HL-60/S4 treated with phorbol 12-myristate 13-acetate at 8.2 ng/mL for 4 days and 3 days (cell line): ENCODE data around the gene RCE1.

Experiments
- in situ Hi-C: fragments of 300-500 bp; cut with MboI; formaldehyde crosslinking; loops from 2 replicates; pipeline ENCODE4 v1.15.0; 2022; ENCODE audit warnings: low sequenced_read_pairs

RCE1 gene

GRCh38 chr11:66883016-66883965 lies 40.0 kb downstream of the RCE1 start:
- in situ Hi-C loops: no loop called here

DNA sequence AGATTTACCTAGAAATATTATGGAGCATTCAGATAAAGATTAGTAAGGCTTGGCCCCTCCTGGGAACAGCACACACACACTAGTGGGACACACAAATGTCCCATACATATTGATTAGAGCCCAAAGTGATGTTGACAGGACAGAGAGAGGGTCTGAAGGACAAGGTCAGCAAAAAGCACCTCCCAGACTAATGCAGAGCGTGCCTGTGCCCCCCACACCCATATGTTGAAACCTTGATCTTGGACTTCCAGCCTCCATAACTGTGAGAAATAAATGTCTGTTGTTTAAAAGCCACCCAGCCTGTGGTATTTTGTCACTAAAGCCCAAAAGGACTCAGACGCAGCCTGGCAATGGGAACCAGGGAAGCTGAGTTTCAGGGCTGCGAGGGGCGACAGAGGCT lies 41.2 kb downstream of the RCE1 start:
- in situ Hi-C loops: no loop called here

- in situ Hi-C loops: no loop called here
These were observed 42.2 kb downstream of the RCE1 start for GRCh38 chr11:66885469-66885868.

- in situ Hi-C loops: no loop called here
These were observed 42.8 kb downstream of the RCE1 start for GRCh38 chr11:66885950-66886440.

- in situ Hi-C loops: no loop called here
These were observed 43.5 kb downstream of the RCE1 start for GRCh38 chr11:66886671-66887221.

DNA sequence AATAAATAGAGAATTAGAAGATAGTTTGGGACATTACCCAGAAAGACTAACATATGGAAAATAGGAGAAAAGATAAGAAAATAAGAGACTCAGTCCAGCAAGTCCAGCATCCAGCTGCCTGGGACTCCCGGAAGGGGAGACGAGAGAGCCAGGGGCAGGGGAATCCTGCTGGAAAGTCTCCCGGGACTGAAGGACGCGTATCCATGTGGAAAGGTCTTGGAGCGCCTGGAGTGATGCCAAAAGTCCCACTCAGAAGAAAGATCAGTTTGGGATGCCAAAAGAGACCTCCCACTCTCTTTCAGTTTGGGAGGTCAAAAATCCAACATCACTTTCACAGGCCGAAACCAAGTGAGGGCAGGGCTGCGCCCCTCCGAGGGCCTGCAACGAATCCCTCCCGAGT lies 44.3 kb downstream of the RCE1 start:
- in situ Hi-C loops: no loop called here

- in situ Hi-C loops: no loop called here
These were observed 45.0 kb downstream of the RCE1 start for GRCh38 chr11:66888282-66888681.

GRCh38 chr11:66889960-66890359 lies 46.7 kb downstream of the RCE1 start:
- in situ Hi-C loops: no loop called here

DNA sequence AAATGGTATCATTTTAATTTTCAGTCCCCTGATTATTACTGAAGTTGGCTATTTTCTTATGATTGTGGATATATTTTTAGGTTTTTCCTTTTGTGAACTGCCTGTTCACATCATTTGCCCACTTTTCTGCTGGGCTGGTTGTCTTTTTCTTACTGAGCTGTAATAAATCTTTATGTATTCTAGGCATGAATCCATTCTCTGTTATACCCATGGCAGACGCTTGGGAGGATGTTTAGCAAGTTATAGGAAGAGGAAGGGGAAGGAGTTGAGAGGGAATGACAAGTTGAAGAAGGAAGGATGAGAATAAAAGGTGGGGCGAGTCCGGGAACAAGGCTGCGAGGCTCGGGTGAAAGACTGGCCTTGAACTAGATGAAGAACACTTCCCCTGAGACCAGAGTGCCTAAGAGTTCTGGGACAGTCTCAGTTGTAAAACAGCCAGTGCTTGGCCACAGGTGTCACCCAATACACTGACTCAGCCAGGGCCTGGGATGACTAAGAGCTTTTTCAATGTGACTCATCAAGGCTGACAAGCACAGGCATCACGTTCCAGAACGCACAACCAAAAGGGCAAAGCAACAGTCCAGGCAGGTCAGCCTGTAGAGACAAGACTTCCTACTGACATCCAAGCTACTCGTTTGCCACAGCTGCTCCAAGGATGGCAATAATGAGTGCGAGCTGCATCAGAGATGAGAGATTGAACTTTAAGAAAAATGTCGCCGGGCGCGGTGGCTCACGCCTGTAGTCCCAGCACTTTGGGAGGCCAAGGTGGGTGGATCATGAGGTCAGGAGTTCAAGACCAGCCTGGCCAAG lies 48.8 kb downstream of the RCE1 start:
- in situ Hi-C loops: no loop called here

DNA sequence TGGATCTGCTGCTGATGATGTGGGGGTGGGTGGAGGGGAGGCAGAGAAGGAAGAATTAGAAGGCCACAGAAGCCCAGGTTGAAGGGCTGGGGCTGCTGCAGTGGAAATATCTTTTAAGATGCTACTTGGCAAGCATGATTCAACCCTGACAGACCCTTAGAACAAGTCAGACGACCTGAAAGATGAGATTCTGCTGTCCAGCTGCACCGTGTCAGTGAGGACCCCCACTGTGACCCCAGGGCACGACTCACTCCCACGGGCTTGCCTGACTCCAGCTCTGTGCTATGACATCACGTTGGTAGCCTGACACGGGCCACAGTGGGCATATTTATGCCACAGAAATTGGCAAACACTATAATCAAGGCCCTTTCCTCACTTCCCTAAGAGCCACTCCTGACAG lies 49.7 kb downstream of the RCE1 start:
- in situ Hi-C loops: no loop called here

GRCh38 chr11:66894141-66894540 lies 50.9 kb downstream of the RCE1 start:
- in situ Hi-C loops: no loop called here
